Adrenal gland (tissue), 5 donors: ENCODE data around the gene ABCA1.

Experiments used
- POLR2A ChIP-seq, 2 donors: fragments of 450-650 bp; IDR thresholded peaks; one replicate each; pipeline ENCODE4 v1.6.1; 2017; ENCODE audit warnings: antibody characterized with exemption in 2 of 2, mild to moderate bottlenecking in 2 of 2, moderate library complexity in 1 of 2
- TF ChIP-seq, protein P1 (sequence below), 6 experiments: fragments of 450-650 bp in 4 of 6; fragments of 200-600 bp in 2 of 6; sonication (generic) in 1 of 6; IDR thresholded peaks; 1 replicate in 5 of 6; 2 replicates in 1 of 6; pipeline versions ENCODE4 v1.5.1 to v1.8.0; 2016 to 2021; ENCODE audit warnings: antibody characterized with exemption in 6 of 6, mild to moderate bottlenecking in 2 of 6, moderate library complexity in 1 of 6
- donor health status: DM: no; HTN: no; CAD: no.

DNA sequence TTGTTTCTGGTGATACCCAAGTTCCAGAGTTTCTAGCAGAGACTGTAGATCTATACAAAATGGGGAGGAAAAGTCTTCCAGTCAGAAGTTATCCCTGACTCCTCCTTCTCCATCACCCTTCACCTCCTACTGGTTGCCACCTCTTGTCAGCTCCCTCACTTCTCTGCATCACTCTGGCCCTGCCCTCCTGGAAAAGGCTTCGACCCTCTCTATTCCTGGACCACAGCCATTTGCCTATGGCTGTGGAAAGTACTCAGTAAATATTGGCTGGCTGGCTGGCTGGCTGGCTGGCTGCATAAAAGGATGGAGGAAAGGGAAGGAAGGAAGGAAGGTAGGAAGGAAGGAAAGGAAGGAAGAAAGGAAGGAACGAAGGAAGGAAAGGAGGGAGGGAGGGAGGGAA, 32.7 kb upstream of the ABCA1 start:
- TF ChIP-seq, protein P1, sequence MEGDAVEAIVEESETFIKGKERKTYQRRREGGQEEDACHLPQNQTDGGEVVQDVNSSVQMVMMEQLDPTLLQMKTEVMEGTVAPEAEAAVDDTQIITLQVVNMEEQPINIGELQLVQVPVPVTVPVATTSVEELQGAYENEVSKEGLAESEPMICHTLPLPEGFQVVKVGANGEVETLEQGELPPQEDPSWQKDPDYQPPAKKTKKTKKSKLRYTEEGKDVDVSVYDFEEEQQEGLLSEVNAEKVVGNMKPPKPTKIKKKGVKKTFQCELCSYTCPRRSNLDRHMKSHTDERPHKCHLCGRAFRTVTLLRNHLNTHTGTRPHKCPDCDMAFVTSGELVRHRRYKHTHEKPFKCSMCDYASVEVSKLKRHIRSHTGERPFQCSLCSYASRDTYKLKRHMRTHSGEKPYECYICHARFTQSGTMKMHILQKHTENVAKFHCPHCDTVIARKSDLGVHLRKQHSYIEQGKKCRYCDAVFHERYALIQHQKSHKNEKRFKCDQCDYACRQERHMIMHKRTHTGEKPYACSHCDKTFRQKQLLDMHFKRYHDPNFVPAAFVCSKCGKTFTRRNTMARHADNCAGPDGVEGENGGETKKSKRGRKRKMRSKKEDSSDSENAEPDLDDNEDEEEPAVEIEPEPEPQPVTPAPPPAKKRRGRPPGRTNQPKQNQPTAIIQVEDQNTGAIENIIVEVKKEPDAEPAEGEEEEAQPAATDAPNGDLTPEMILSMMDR (IDR thresholded peaks at IDR 0.05), result no peak
- no peak for TF ChIP-seq POLR2A (IDR thresholded peaks at IDR 0.05)
